HepG2 (cell line): Measurements from ENCODE around the gene CAPN10. TPM values are rescaled to one million over a fixed set of nuclear protein-coding genes. Genes with fewer than 3 reads are reported as not detected.
A peak's percentile ranks its signal among the peaks of the same experiment; 100 is the strongest.

Source experiments
- CHD4 ChIP-seq: fragments of 200-600 bp; sonication (generic); IDR thresholded peaks from 2 replicates; pipeline ENCODE4 v1.7.0; 2017; ENCODE audit warnings: mild to moderate bottlenecking, low read length, borderline replicate concordance
- HOXA5 ChIP-seq: sonication (generic); formaldehyde crosslinking; IDR thresholded peaks from 2 replicates; pipeline ENCODE4 v1.4.0; 2020; ENCODE audit warnings: missing genetic modification reagents
- KLF12 ChIP-seq: sonication (generic); formaldehyde crosslinking; IDR thresholded peaks from 2 replicates; pipeline ENCODE4 v1.4.0; 2020; ENCODE audit warnings: missing genetic modification reagents, borderline replicate concordance
- MAX ChIP-seq: IDR thresholded peaks from 2 replicates; pipeline ENCODE4 v1.6.1; 2012; ENCODE audit warnings: inconsistent platforms
- MEIS2 ChIP-seq: sonication (generic); formaldehyde crosslinking; IDR thresholded peaks from 2 replicates; pipeline ENCODE4 v1.9.0; 2021; ENCODE audit warnings: mild to moderate bottlenecking, missing genetic modification reagents
- NFYB ChIP-seq: sonication (generic); formaldehyde crosslinking; IDR thresholded peaks from 2 replicates; pipeline ENCODE4 v1.4.0; 2020; ENCODE audit warnings: missing genetic modification reagents
- NKX3-1 ChIP-seq: sonication (generic); formaldehyde crosslinking; IDR thresholded peaks from 2 replicates; pipeline ENCODE4 v1.5.0; 2020; ENCODE audit warnings: missing genetic modification reagents
- RBM39 ChIP-seq: fragments of 200-400 bp; formaldehyde crosslinking; IDR thresholded peaks from one replicate; pipeline ENCODE4 v1.6.1; 2018; ENCODE audit warnings: antibody characterized with exemption, mild to moderate bottlenecking, low read depth, low read length; ENCODE audit not compliant: poor library complexity, severe bottlenecking
- SALL1 ChIP-seq: sonication (generic); formaldehyde crosslinking; IDR thresholded peaks from 2 replicates; pipeline ENCODE4 v1.8.0; 2022; ENCODE audit warnings: mild to moderate bottlenecking, missing genetic modification reagents
- SIX1 ChIP-seq: sonication (generic); formaldehyde crosslinking; IDR thresholded peaks from 2 replicates; pipeline ENCODE4 v1.4.0; 2020; ENCODE audit warnings: missing genetic modification reagents, borderline replicate concordance
- SNRNP70 ChIP-seq: fragments of 200-400 bp; formaldehyde crosslinking; IDR thresholded peaks from 2 replicates; pipeline ENCODE4 v1.6.1; 2017; ENCODE audit warnings: mild to moderate bottlenecking, low read depth, low read length, moderate library complexity
- SRF ChIP-seq: IDR thresholded peaks from 2 replicates; pipeline ENCODE4 v1.6.1; 2011; ENCODE audit warnings: mild to moderate bottlenecking, low read depth, low read length, moderate library complexity
- TBX2 ChIP-seq: sonication (generic); formaldehyde crosslinking; IDR thresholded peaks from 2 replicates; pipeline ENCODE4 v1.5.0; 2020; ENCODE audit warnings: missing genetic modification reagents, mild to moderate bottlenecking, borderline replicate concordance
- TEAD2 ChIP-seq: sonication (generic); formaldehyde crosslinking; IDR thresholded peaks from 2 replicates; pipeline ENCODE4 v1.9.0; 2021; ENCODE audit warnings: missing genetic modification reagents
- TFDP1 ChIP-seq: IDR thresholded peaks from 2 replicates; pipeline ENCODE4 v1.6.1; 2016; ENCODE audit warnings: missing compliant biosample characterization, missing genetic modification reagents, borderline replicate concordance
- ZBTB49 ChIP-seq: sonication (generic); formaldehyde crosslinking; IDR thresholded peaks from 2 replicates; pipeline ENCODE4 v1.4.0; 2020; ENCODE audit warnings: missing genetic modification reagents, borderline replicate concordance
- ZFP62 ChIP-seq: sonication (generic); formaldehyde crosslinking; IDR thresholded peaks from 2 replicates; pipeline ENCODE4 v1.4.0; 2020; ENCODE audit warnings: missing genetic modification reagents
- ZNF282 ChIP-seq: fragments of 450-650 bp; IDR thresholded peaks from 2 replicates; pipeline ENCODE4 v1.6.1; 2018; ENCODE audit not compliant: partially characterized antibody
- ZNF383 ChIP-seq: sonication (generic); formaldehyde crosslinking; IDR thresholded peaks from 2 replicates; pipeline ENCODE4 v1.4.0; 2020; ENCODE audit warnings: missing genetic modification reagents, mild to moderate bottlenecking, borderline replicate concordance
- ZNF605 ChIP-seq: sonication (generic); formaldehyde crosslinking; IDR thresholded peaks from 2 replicates; pipeline ENCODE4 v1.8.0; 2022; ENCODE audit warnings: mild to moderate bottlenecking, missing genetic modification reagents
- ZNF7 ChIP-seq: IDR thresholded peaks from 2 replicates; pipeline ENCODE4 v1.6.1; 2016; ENCODE audit warnings: missing biosample characterization, missing genetic modification reagents
- ZNF816 ChIP-seq: sonication (generic); formaldehyde crosslinking; IDR thresholded peaks from 2 replicates; pipeline ENCODE4 v1.8.0; 2022; ENCODE audit warnings: missing genetic modification reagents, mild to moderate bottlenecking, borderline replicate concordance
- ZNF841 ChIP-seq: sonication (generic); formaldehyde crosslinking; IDR thresholded peaks from 2 replicates; pipeline ENCODE4 v1.8.1; 2023; ENCODE audit warnings: missing genetic modification reagents, borderline replicate concordance
- polyA plus RNA-seq, 8 experiments: library from polyadenylated mRNA; depleted of rRNA in 3 of 8; stranded (reverse) in 7 of 8; unstranded in 1 of 8; fragments of >200 nt; fragmentation: Illumina TruSeq in 4 of 8; extraction: Trizol in 4 of 8; gene quantifications; 2 replicates each; pipeline versions ENCODE4 v1.2.1 to v1.2.3, GENCODE V29; 2011 to 2016; ENCODE audit warnings: low read depth in 4 of 8, missing spikeins in 1 of 8, mixed read lengths in 1 of 8; ENCODE audit not compliant: insufficient read depth in 1 of 8
- total RNA-seq, 5 experiments: library from RNA; depleted of rRNA; stranded (reverse); fragments of >200 nt; fragmentation: Illumina TruSeq; extraction: Trizol; gene quantifications; 2 replicates each; pipeline ENCODE4 v1.2.3, GENCODE V29; 2016; ENCODE audit warnings: low read depth in 1 of 5
- TF ChIP-seq, protein P1 (sequence below): sonication (generic); formaldehyde crosslinking; IDR thresholded peaks from 2 replicates; pipeline ENCODE4 v1.8.0; 2022; ENCODE audit warnings: mild to moderate bottlenecking, missing genetic modification reagents, moderate library complexity
- TF ChIP-seq, protein P2 (sequence below): sonication (generic); formaldehyde crosslinking; IDR thresholded peaks from 2 replicates; pipeline ENCODE4 v1.8.1; 2023; ENCODE audit warnings: mild to moderate bottlenecking, moderate library complexity, missing genetic modification reagents

The CAPN10 gene
- total and polyA plus RNA-seq, 2 of the 13 experiments (the other 11 are each of a cell fraction or from before 2014, with no cell fraction given): 27.6 to 32.4 TPM

DNA sequence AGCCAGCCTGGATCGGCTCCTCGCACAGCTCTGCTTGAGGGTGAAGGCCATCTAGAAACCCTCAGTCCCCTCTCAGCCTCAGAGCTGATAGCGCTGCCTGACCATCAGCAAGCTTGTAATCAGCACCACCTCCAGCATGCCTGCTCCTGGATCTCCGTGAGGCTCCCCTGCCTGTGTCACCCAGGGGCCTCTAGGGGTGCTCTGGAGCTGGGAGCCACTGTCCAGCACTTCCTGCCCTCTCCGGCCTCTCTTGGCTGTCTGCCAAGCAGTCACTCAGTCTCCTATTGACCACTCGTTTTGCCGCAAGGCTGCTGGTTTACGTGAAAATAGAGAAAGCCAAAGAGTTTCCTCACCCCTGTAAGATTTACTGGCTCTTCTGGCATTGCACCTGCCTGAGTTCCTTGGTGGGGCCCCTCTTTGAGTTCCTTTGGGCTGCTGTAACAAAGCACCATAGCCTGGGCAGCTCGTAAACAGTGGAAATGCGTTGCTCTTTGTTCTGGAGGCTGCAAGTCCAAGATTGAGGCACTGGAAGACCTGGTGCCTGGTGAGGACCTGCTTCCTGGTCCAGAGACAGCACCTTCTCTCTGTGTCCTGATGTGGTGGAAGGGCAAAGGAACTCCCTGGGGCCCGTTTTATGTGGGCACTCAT is 17.9 kb downstream of the CAPN10 start (continued):
- TF ChIP-seq RBM39: peak; percentile 49
- TF ChIP-seq NFYB (CRISPR knock-in tag): peak; percentile 23; the same call in 1 of the 2 replicates
- TF ChIP-seq MAX: peak; percentile 65
- TF ChIP-seq MEIS2 (CRISPR knock-in tag): peak; percentile 99
- no peak for TF ChIP-seq ZNF816 (CRISPR knock-in tag)
- TF ChIP-seq TEAD2 (CRISPR knock-in tag): no peak
- peak; percentile 92 for TF ChIP-seq SALL1 (CRISPR knock-in tag)
- TF ChIP-seq ZNF841: no peak
- no peak for TF ChIP-seq SRF
- no peak; the same call in 1 of the 2 replicates for TF ChIP-seq ZNF605
- TF ChIP-seq NKX3-1 (CRISPR knock-in tag): no peak
- no peak for TF ChIP-seq KLF12
- 0 out of 2 replicates have a peak, but pooled peaks have one; percentile 28 for TF ChIP-seq ZBTB49 (CRISPR knock-in tag)
- no peak for TF ChIP-seq SNRNP70
- TF ChIP-seq ZNF7 (CRISPR knock-in tag): no peak
- TF ChIP-seq CHD4: peak; percentile 79; the same call in 1 of the 2 replicates
- no peak for TF ChIP-seq ZNF282
- TF ChIP-seq ZFP62 (CRISPR knock-in tag): no peak
- TF ChIP-seq, protein P1, sequence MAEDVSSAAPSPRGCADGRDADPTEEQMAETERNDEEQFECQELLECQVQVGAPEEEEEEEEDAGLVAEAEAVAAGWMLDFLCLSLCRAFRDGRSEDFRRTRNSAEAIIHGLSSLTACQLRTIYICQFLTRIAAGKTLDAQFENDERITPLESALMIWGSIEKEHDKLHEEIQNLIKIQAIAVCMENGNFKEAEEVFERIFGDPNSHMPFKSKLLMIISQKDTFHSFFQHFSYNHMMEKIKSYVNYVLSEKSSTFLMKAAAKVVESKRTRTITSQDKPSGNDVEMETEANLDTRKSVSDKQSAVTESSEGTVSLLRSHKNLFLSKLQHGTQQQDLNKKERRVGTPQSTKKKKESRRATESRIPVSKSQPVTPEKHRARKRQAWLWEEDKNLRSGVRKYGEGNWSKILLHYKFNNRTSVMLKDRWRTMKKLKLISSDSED (CRISPR knock-in tag): no peak
- no peak for TF ChIP-seq ZNF383 (CRISPR knock-in tag)
- peak; percentile 66; the same call in 1 of the 2 replicates for TF ChIP-seq TBX2 (CRISPR knock-in tag)
- no peak for TF ChIP-seq TFDP1 (CRISPR knock-in tag)
- TF ChIP-seq SIX1 (CRISPR knock-in tag): peak; percentile 35; the same call in 1 of the 2 replicates
- TF ChIP-seq, protein P2, sequence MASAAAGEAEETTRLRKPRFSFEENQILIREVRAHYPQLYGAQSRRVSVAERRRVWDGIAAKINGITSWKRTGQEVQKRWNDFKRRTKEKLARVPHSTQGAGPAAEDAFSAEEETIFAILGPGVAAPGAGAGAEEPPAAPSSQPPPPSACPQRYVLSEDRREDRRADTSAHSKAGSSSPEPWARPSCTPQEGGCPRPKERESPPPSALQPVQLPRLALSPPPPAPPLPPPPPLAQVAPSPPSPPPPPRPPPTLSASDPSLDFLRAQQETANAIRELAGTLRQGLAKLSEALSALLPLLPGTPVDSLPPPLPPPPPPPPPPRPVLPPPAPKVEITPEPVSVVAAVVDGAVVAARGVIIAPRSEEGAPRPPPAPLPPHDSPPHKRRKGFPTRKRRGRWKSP: 0 out of 2 replicates have a peak, but pooled peaks have one; percentile 65
- peak; percentile 74; the same call in 1 of the 2 replicates for TF ChIP-seq HOXA5
